Measurements from ENCODE around the gene COL1A2. TPM values are rescaled to one million over a fixed set of nuclear protein-coding genes. Genes with fewer than 3 reads are reported as not detected.

COL1A2 gene
- 0.08 to 0.10 TPM in 2 of 5 replicates, not detected in the others for total RNA-seq (2022; extraction: Qiagen RNA extraction)

DNA sequence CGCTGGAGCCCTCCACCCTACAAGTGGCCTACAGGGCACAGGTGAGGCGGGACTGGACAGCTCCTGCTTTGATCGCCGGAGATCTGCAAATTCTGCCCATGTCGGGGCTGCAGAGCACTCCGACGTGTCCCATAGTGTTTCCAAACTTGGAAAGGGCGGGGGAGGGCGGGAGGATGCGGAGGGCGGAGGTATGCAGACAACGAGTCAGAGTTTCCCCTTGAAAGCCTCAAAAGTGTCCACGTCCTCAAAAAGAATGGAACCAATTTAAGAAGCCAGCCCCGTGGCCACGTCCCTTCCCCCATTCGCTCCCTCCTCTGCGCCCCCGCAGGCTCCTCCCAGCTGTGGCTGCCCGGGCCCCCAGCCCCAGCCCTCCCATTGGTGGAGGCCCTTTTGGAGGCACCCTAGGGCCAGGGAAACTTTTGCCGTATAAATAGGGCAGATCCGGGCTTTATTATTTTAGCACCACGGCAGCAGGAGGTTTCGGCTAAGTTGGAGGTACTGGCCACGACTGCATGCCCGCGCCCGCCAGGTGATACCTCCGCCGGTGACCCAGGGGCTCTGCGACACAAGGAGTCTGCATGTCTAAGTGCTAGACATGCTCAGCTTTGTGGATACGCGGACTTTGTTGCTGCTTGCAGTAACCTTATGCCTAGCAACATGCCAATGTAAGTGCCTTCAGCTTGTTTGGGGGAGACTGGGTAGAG, at the start of gene COL1A2:
TSS of gene COL1A2 (plus strand) at position 459 of the 704 bp plus-strand sequence. CDS start at position 596, 137 bp downstream.

Other genes starting within 250 kb of the COL1A2 start
- 7.5 to 11.6 TPM (median 8.5 TPM) in 5 replicates for gene CASD1, start 114.9 kb downstream of the COL1A2 start, total RNA-seq (2022; extraction: Qiagen RNA extraction)